ENCODE results near the gene ESPN.

DNA sequence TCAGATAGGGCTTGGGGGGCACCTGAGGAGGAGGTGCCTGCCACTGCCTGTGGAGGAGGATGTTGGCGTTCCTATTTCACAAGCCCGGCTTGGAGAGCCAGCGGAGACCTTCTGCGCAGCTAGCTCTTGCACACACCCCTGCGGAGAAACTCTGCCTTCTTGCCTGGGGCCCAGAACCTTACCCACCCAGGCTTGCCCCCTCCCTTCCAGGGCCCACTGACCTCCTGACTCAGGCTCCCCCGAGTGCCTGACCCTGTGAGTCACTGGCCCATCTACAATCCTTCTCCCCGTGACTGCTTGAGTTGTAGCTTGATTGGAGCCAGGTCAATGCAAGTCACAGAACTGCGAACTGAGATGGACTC is 8.3 kb upstream of the ESPN start:
- TF ChIP-seq, protein P1, sequence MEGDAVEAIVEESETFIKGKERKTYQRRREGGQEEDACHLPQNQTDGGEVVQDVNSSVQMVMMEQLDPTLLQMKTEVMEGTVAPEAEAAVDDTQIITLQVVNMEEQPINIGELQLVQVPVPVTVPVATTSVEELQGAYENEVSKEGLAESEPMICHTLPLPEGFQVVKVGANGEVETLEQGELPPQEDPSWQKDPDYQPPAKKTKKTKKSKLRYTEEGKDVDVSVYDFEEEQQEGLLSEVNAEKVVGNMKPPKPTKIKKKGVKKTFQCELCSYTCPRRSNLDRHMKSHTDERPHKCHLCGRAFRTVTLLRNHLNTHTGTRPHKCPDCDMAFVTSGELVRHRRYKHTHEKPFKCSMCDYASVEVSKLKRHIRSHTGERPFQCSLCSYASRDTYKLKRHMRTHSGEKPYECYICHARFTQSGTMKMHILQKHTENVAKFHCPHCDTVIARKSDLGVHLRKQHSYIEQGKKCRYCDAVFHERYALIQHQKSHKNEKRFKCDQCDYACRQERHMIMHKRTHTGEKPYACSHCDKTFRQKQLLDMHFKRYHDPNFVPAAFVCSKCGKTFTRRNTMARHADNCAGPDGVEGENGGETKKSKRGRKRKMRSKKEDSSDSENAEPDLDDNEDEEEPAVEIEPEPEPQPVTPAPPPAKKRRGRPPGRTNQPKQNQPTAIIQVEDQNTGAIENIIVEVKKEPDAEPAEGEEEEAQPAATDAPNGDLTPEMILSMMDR (IDR thresholded peaks at IDR 0.05; ENCODE audit: low read depth, low read length), result no peak
- TF ChIP-seq MYC (IDR thresholded peaks at IDR 0.05; ENCODE audit: low read depth, low read length) (no peak), POLR2A (IDR thresholded peaks at IDR 0.05; ENCODE audit: extremely low read depth, insufficient read length) (no peak)
